ENCODE data around the gene UBTFL1. TPM values are rescaled to one million over a fixed set of nuclear protein-coding genes. Genes with fewer than 3 reads are reported as not detected.
"Not testable (repeated sequence)": the region's sequence is repeated elsewhere in the genome, so short reads cannot be mapped to it uniquely, and the experiment has no call there.

The UBTFL1 gene
- polyA plus RNA-seq (ENCODE audit: insufficient read length in 10 of 10): not detected
- long read RNA-seq, donor 1: 0 reads
- long read RNA-seq, donor 2: 0 reads
- long read RNA-seq, donor 3: 0 reads
- long read RNA-seq, donor 4: 0 reads
- long read RNA-seq, donor 5: 0 reads
- long read RNA-seq, donor 6: 0 reads
- long read RNA-seq, donor 7: 0 reads
- long read RNA-seq, donor 8: 0 reads
- long read RNA-seq, donor 9: 0 reads

GRCh38 chr11:90085650-90086049 lies at the start of gene UBTFL1:
TSS of gene UBTFL1 (plus strand) at chr11:90085950. CDS start at chr11:90085950, 0 bp downstream.
- DNase-seq: not testable (repeated sequence)

- DNase-seq: not testable (repeated sequence)
These were observed 34.0 kb upstream of the UBTFL1 start for GRCh38 chr11:90051591-90052209.

- DNase-seq: not testable (repeated sequence)
These were observed 33.4 kb upstream of the UBTFL1 start for GRCh38 chr11:90052311-90052710.

GRCh38 chr11:90053545-90053944 lies 32.2 kb upstream of the UBTFL1 start:
- DNase-seq: not testable (repeated sequence)

GRCh38 chr11:90088731-90089130 lies 3.0 kb downstream of the UBTFL1 start:
- not testable (repeated sequence) for DNase-seq

GRCh38 chr11:90095230-90095924 lies 9.6 kb downstream of the UBTFL1 start:
- DNase-seq: not testable (repeated sequence)

- DNase-seq: not testable (repeated sequence)
These were observed 12.5 kb downstream of the UBTFL1 start for GRCh38 chr11:90098261-90098660.

- no peak for DNase-seq
These were observed 14.7 kb downstream of the UBTFL1 start for GRCh38 chr11:90100431-90100830.

GRCh38 chr11:90113541-90113940 lies 27.8 kb downstream of the UBTFL1 start:
- peak in 1 of 3 donors; percentile 2 for DNase-seq

- no peak for DNase-seq
These were observed 34.4 kb downstream of the UBTFL1 start for GRCh38 chr11:90120191-90120590.

GRCh38 chr11:90124371-90124770 lies 38.6 kb downstream of the UBTFL1 start:
- no peak for DNase-seq

GRCh38 chr11:90124946-90125345 lies 39.2 kb downstream of the UBTFL1 start:
- DNase-seq: no peak

GRCh38 chr11:90133560-90134477 lies 48.1 kb downstream of the UBTFL1 start:
- DNase-seq: peak in 1 of 3 donors; percentile 2

GRCh38 chr11:90134478-90135003 lies 48.8 kb downstream of the UBTFL1 start, which contains the start of gene NAALAD2:
TSS of gene NAALAD2 (plus strand) at chr11:90134663. CDS start at chr11:90134759, 96 bp downstream.
- peak; percentile 36 to 90 (median 57) for DNase-seq

- no peak for DNase-seq
These were observed 49.3 kb downstream of the UBTFL1 start for GRCh38 chr11:90135016-90135415.

Other genes starting within 250 kb of the UBTFL1 start
- gene TRIM64B, start 207.5 kb upstream of the UBTFL1 start, polyA plus RNA-seq (ENCODE audit: insufficient read length in 10 of 10): not detected
- gene TRIM49D1, start 163.7 kb upstream of the UBTFL1 start, polyA plus RNA-seq (ENCODE audit: insufficient read length in 10 of 10): not detected
- not detected for gene TRIM49D2, start 161.9 kb upstream of the UBTFL1 start, polyA plus RNA-seq (ENCODE audit: insufficient read length in 10 of 10)
- gene TRIM64, start 119.9 kb upstream of the UBTFL1 start, polyA plus RNA-seq (ENCODE audit: insufficient read length in 10 of 10): not detected
- gene TRIM49C, start 54.8 kb upstream of the UBTFL1 start, polyA plus RNA-seq (ENCODE audit: insufficient read length in 10 of 10): not detected
- gene NAALAD2, start 48.7 kb downstream of the UBTFL1 start, polyA plus RNA-seq (ENCODE audit: insufficient read length in 10 of 10): 1 to 10 TPM; 3.2 to 9.7 (median 4.8) TPM
- 10 to 100 TPM; 28.1 to 46.9 (median 41.2) TPM for gene CHORDC1, start 137.1 kb downstream of the UBTFL1 start, polyA plus RNA-seq (ENCODE audit: insufficient read length in 10 of 10)